Spinal cord (tissue), 10 donors: ENCODE measurements around the gene ZDHHC3. TPM values are rescaled to one million over a fixed set of nuclear protein-coding genes. Genes with fewer than 3 reads are reported as not detected.

ENCODE experiments used
- DNase-seq, 6 donors: peaks; one replicate each; pipeline versions ENCODE4 v3.0.0 to v3.0.0-alpha.2; 2013 to 2015; ENCODE audit warnings: low spot score in 6 of 6, low read depth in 4 of 6
- H3K27ac ChIP-seq: one replicate; pipeline ENCODE4 v1.5.1; 2013; ENCODE audit warnings: low read depth, low read length, control low read depth
- H3K27me3 ChIP-seq: one replicate; pipeline ENCODE4 v1.6.1; 2013; ENCODE audit warnings: low read length; ENCODE audit not compliant: control insufficient read depth, insufficient read depth
- H3K36me3 ChIP-seq: one replicate; pipeline ENCODE4 v1.6.1; 2013; ENCODE audit warnings: low read length; ENCODE audit not compliant: control insufficient read depth, insufficient read depth
- H3K4me1 ChIP-seq: one replicate; pipeline ENCODE4 v1.6.1; 2013; ENCODE audit warnings: low read length; ENCODE audit not compliant: control insufficient read depth, insufficient read depth
- H3K4me3 ChIP-seq: one replicate; pipeline ENCODE4 v1.5.1; 2013; ENCODE audit warnings: low read depth, low read length, control low read depth
- H3K9me3 ChIP-seq: one replicate; pipeline ENCODE4 v1.6.1; 2013; ENCODE audit warnings: low read length; ENCODE audit not compliant: control insufficient read depth, insufficient read depth
- WGBS: methylation state at CpG from one replicate; pipeline ENCODE4 v1.1.5; 2013; ENCODE audit warnings: missing lambda C conversion rate; ENCODE audit not compliant: insufficient coverage; 5-methylcytosine and 5-hydroxymethylcytosine counted together
- polyA plus RNA-seq, 2 donors: library from polyadenylated mRNA; unstranded; fragments of 120-200 nt; gene quantifications; one replicate each; pipeline ENCODE4 v1.2.1, GENCODE V29; 2013; ENCODE audit not compliant: insufficient read length in 2 of 2
- total RNA-seq, 2 donors: library from RNA; depleted of rRNA in 1 of 2; stranded (reverse); fragments of 120-200 nt in 1 of 2; fragments of >200 nt in 1 of 2; gene quantifications; one replicate each; pipeline versions ENCODE4 v1.2.3 to v1.2.4, GENCODE V29; 2013 to 2014
- donor health status: healthy.

The ZDHHC3 gene
- total and polyA plus RNA-seq, 4 donors = 57.8 to 95.8 (median 70.6) TPM

DNA sequence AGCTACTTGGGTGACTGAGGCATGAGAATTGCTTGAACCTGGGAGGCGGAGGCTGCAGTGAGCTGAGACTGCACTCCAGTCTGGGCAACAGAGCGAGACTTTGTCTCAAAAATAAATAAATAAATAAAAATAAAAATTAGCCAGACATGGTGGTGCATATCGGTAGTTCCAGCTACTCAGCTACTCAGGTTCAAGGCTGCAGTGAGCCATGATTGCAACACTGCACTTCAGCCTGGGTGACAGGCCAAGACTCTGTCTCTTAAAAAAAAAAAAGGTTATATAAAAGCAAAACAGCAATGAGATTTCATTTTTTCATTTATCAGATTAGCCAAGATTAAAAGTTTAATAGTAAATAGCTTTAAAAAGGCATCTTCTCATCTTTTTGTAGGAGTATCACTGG lies 98.6 kb downstream of the ZDHHC3 start:
- H3K4me1 ChIP-seq = no peaks in the 10 kb centered on the region
- H3K9me3 ChIP-seq = no peaks in the 10 kb centered on the region
- no peaks in the 10 kb centered on the region for H3K27me3 ChIP-seq

DNA sequence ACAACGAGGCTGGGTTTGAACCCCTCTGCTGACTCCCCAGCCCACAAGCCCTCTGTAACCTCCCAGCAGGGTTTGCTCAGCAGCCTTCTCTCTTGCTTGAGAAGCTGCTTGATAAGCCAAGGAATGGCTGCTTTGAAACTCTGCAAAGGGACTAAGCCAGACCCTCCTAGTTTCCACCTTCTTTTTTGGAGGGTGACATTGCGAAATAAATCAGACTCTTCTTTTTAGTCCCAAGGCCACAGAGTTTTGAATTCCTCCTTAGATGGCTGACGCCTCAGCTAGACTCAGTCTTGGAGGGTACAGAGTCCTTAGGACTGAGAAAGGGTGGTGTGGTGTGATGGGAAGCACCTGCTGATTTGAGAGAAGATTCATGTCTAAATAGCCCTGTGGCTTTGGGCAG lies 100.4 kb downstream of the ZDHHC3 start:
- no peak for DNase-seq
- Histone ChIP-seq H3K36me3 (no peaks in the 10 kb centered on the region), H3K4me1 (no peaks in the 10 kb centered on the region), H3K27me3 (no peaks in the 10 kb centered on the region), H3K27ac (no peak overlapping the region), H3K9me3 (no peaks in the 10 kb centered on the region), H3K4me3 (no peak overlapping the region)
- WGBS = 73% methylated on average over 2 of the region's 3 CpGs

More for the DNA sequence above, 98.6 kb downstream of the ZDHHC3 start:
- Histone ChIP-seq H3K36me3 (no peaks in the 10 kb centered on the region), H3K4me3 (no peak overlapping the region), H3K27ac (no peak overlapping the region)
- DNase-seq = no peak
- WGBS = no CpG with 5 or more reads among the region's 3 CpGs

Other genes starting within 250 kb of the ZDHHC3 start
- gene ZNF501, start 246.5 kb downstream of the ZDHHC3 start, total RNA-seq = 10 to 100 TPM; 15.9 TPM
- 10 to 100 TPM; 10.8 to 12.4 TPM for gene ZNF501, start 246.5 kb downstream of the ZDHHC3 start, polyA plus RNA-seq
- 10 to 100 TPM; 40.8 to 44.3 TPM for gene KIAA1143, start 214.6 kb downstream of the ZDHHC3 start, total RNA-seq
- 10 to 100 TPM; 32.8 to 44.7 TPM for gene KIAA1143, start 214.6 kb downstream of the ZDHHC3 start, polyA plus RNA-seq
- gene KIF15, start 214.4 kb downstream of the ZDHHC3 start, total RNA-seq = 10 to 100 TPM; 10.4 to 14.0 TPM
- gene KIF15, start 214.4 kb downstream of the ZDHHC3 start, polyA plus RNA-seq = 10 to 100 TPM; 12.5 to 13.5 TPM
- 10 to 100 TPM; 11.1 to 30.7 TPM for gene TMEM42, start 114.3 kb downstream of the ZDHHC3 start, total RNA-seq
- gene TMEM42, start 114.3 kb downstream of the ZDHHC3 start, polyA plus RNA-seq = 10 to 100 TPM; 22.7 to 24.2 TPM
- under 1 TPM in 1 of 2 donors, not detected in 1; 0.06 TPM for gene TGM4, start 101.6 kb downstream of the ZDHHC3 start, total RNA-seq
- gene TGM4, start 101.6 kb downstream of the ZDHHC3 start, polyA plus RNA-seq = under 1 TPM; 0.08 to 0.17 TPM
- 10 to 100 TPM; 26.2 to 57.7 TPM for gene EXOSC7, start 70 bp upstream of the ZDHHC3 start, total RNA-seq
- gene EXOSC7, start 70 bp upstream of the ZDHHC3 start, polyA plus RNA-seq = 10 to 100 TPM; 38.5 to 53.5 TPM
- 100 to 1,000 TPM; 101 to 391 TPM for gene CLEC3B, start 50.1 kb upstream of the ZDHHC3 start, total RNA-seq
- 100 to 1,000 TPM in 1 of 2 donors, 10 to 100 TPM in 1; 91.2 to 175 TPM for gene CLEC3B, start 50.1 kb upstream of the ZDHHC3 start, polyA plus RNA-seq
- under 1 TPM; 0.44 to 0.99 TPM for gene CDCP1, start 170.2 kb upstream of the ZDHHC3 start, total RNA-seq
- under 1 TPM; 0.45 to 0.46 TPM for gene CDCP1, start 170.2 kb upstream of the ZDHHC3 start, polyA plus RNA-seq